Skin epidermis (tissue), 12 donors: ENCODE results near the gene ARL8A.

Experiments used
- H3K27ac ChIP-seq, 21 experiments: fragments of 200-600 bp; sonication (generic) in 11 of 21; one replicate each; pipeline ENCODE4 v1.5.0; 2020; ENCODE audit warnings: mild to moderate bottlenecking in 3 of 21, inconsistent platforms in 2 of 21, moderate library complexity in 2 of 21
- H3K4me3 ChIP-seq, 7 experiments: fragments of 200-600 bp; sonication (generic) in 2 of 7; one replicate each; pipeline ENCODE4 v1.5.0; 2020; ENCODE audit warnings: inconsistent platforms in 2 of 7, mild to moderate bottlenecking in 2 of 7, moderate library complexity in 1 of 7

Gene ARL8A

DNA sequence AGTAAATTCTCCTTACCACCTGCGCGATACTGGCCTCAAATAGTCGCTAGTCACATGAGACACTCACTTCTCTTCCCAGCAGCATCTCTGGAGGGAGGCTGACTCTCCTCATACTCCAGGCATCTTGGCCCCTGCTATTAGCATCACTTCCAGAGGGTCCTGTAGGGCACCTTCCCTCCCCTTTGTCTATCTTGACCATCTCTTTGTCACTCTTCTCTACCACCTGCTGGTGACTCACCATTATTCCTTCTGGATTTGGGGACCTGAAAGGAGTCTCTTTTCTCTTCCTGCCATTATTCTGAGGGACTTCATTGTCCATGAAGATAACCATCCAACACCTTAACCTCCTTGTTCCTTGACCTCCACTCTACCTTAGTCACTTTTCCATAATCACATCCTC, 53.5 kb downstream of the ARL8A start:
- H3K4me3 ChIP-seq, result no peak overlapping the region
- H3K27ac ChIP-seq, result no peak overlapping the region

DNA sequence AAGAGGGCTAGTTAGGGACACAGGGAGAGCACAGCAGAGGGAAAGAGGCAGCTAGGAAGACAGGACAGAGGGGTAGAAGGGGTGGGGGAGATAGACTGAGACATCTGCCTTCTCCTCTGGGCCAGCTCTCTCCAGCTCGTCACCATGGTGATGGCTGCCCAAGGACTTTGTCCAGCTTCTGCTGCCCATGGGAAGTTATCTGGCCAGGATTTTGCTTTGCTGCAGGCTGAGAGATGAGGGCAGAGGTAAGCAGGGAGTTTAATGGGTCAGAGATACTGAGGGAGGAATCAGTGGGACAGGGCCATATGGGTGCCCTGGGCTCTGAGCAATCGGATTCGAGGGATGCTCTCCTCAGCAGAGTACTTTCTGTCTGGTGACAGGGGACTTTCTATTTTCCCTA, 56.3 kb downstream of the ARL8A start:
- no peak overlapping the region for H3K4me3 ChIP-seq
- H3K27ac ChIP-seq, result no peak overlapping the region

DNA sequence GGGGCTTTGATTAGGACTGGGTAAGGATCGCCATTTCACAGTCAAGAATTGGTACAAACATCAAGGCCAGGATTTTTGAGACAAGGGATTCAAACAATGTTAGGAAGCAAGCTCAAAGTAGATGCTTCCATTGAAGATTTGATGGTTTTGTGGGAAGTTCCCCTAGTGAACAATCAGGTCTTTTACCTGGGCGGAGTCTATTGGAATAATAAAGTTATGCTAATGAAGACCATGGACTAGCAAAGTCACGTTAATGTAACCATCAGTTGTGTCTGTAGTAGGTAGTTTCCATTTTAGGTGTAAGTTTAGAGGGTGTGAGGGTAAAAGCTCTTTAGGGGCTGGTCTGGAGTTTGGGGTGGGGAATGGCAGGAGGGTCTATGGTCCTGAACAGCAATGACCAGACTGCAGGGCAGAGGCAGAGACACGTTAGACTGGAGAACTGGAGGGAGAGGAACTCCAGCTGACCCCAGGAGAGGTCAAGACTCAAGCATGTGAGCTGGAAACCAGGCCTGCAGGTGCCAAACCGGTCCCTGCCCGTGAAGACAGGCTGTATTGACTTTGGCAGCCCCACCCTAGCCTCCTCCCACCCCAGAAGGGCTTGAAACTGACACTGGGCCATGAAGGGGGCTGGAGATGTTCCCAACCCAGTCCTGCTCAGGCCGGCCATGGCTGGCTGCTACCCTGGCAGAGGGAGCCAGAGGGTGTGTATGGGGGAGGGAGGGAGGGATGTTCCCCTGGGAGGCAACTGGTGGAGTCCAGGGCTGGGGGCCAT, 57.8 kb downstream of the ARL8A start:
- Histone ChIP-seq H3K4me3 (no peak overlapping the region), H3K27ac (peak overlapping the region in 9 of 21 experiments; percentile 9 to 72 (median 45))

DNA sequence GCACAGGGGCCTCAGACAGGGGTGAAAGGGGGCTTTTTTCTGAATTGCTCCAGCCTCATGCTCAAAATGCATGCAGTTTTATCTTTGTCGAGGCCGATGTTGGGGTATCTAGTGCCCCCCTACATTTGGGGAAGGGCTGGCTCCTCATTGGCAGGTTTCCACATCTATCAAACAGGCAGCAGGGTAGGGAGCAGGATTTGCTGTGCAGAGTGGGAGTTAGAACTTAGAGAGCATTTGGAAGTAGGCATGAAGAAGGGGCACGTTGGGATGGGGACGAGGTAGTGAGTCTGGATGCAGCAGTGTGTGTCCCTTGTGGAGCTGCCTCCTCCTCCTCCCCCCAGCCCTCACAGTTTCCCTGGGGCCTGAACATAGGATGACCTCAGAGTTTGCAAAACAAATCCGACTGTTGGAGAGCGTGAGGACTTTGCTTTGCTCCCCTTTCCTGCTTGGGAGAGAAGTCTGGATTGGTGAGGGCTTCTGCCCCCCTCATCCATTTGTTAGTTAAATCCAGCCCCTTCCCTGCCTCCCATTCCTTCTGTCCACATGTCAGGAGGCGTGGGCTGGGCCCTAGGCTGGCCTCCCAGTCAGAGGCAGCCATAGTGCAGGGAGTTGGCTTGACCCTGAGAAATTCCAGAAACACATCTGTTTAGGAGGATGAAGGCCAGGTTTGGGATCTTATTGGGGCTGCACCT, 58.7 kb downstream of the ARL8A start:
- peak overlapping the region in 7 of 21 experiments; percentile 9 to 72 (median 65) for H3K27ac ChIP-seq
- no peak overlapping the region for H3K4me3 ChIP-seq

DNA sequence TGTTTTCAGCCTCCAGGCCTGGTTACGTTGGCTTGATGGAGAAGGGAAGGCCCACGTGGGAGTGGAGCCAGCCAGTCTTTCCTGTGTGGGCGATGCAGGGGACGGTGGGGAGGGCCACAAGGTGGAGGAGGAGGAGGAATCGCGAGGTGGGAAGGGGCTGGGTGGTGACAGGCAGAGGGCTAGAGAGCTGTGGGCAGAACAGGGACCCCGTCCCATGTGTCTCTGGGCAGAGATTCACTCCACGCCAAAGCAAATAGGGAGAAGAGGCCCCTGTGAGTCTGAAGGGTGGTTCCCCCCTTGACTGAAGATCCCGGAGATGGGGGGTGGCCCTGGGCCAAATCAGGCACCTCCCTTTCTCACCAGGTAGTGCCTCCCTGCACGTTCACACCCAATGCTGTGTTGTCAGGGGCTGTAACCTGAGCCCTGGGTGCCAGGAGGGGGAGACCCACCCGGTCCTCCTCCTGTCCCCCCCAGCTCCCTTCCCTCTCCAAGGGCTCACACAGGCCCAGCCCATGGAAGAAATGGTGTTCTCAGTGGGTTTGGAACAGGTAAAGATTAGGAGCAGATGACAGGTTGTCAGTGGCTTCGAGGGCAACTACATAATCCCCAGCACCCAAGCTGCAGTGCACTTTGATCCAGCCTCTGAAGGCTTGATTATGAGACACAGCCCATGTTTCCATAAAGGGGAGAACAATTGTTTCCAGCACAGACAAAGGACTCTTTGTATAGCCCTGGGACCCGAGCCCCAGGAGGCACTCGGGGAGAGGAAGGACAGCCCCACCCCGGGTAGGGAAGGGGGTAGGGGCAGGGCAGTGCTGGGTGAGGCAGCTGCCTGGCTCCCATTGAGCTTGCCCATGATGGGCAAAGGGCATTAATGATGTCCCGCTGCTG, 59.5 kb downstream of the ARL8A start:
- Histone ChIP-seq H3K4me3 (no peak overlapping the region), H3K27ac (peak overlapping the region in 10 of 21 experiments; percentile 9 to 72 (median 60))
